GM21447 (cell line): ENCODE results near the gene BRD3OS.

Experiments
- ATAC-seq: cut with Tn5 transposase; IDR thresholded peaks from one replicate; pipeline ENCODE4 v1.9.1; 2021; ENCODE audit not compliant: unreplicated experiment

BRD3OS gene

DNA sequence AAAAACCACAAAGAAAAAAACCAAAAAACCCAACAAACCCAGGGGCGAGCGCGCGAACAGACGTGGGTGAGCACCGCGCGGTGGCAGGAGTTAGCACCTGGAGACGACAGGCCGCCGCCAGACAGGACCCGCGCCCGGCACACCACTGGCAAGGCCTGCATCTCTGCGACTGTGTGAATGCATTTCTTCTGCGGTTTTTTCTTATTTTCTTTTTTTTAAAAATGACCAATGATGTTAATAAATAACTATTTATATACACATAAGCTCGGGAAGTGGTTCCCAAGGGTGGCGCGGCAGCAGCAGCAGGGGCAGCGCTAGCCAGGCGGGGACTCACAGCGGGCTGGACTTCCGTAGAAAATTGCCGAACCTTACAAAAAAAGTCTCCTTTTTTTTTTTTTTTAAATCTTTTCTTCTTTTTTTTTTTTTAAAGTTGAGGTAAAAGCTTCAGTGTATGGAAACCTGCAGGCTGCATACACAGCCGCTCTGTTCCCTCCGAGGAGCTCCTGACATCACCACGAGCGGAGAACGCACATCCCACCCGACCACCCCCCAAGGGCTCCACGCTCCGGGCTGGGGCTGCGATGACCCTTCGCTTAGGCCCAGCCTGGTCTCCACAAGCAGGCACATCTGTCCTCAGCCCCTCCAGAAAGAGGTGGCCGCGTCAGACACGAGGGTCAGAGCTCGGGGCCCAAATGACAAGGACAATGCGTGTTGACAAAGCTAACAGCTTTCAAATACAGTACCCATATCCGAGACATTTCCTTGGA lies 7.4 kb downstream of the BRD3OS start:
- ATAC-seq, result no peak

DNA sequence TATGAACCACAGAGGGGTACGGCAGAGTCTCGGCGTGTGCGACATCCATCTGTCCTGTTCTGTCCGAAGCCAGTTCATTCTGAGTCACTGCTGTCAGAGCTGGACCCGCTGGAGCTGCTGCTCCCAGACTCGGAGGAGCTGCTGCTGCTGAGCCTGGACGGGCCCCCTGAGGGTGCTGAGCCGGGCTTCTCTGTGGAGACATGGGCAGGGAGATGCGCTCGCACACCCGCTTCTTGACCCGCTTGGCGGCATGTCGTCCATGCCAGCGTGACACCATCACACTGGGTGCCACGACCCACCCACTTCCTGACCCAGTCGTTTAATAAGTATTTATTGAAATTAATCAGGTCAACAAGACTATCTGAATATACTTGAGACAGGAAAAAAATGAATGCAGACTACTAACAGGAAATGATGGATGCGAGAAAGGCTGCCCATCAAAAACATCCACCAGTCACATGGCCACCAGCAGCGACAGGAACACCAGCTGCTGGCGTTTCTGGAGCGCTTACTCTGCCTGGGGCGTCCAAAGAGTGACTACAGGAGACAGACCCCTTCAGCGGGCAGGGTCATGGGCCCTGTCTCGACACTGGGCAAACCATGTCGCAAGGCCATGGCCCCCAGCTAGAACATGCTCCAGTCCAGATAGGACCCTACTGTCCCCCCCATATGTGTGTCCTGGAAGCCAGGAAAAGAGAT lies 8.4 kb downstream of the BRD3OS start:
- no peak for ATAC-seq

DNA sequence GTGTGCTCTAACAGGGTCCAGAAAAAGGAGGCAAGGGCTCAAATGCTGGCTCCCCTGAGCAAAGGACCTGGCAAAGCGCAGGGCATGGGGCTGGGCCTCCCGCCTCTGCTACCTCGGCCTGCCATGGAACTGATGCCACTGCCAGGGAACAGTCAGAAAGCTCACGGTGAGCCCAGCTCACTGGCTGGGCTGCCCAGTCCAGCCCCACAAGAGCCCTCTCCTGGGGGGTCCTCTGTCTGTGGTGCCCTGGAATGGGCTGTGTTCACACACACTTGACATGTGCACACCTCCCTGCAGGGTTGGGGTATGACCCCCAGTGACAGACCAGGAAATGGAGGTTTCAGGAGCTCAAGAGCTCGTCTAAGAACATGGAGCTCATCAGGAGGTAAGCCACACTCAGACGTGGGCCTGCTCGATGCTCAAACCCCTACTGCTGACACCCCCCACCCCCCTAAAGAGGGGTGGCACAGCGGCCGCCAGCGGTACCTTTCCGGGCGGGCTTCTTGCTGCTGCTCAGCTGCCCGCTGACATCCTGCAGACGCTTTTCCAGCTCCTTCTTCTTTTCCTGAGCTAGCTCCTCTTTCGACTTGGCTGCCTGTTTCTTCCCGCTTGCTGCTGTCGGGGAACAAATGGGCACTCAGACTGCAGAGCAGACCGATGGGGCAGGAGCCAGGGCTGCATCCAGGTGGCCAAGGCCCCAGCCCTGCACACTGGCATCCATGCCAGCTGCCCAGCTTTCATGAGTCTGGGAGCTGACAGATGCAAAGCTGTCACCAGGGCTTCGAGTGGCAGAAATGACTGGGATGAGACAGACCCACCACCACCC lies 9.1 kb downstream of the BRD3OS start:
- ATAC-seq, result no peak

DNA sequence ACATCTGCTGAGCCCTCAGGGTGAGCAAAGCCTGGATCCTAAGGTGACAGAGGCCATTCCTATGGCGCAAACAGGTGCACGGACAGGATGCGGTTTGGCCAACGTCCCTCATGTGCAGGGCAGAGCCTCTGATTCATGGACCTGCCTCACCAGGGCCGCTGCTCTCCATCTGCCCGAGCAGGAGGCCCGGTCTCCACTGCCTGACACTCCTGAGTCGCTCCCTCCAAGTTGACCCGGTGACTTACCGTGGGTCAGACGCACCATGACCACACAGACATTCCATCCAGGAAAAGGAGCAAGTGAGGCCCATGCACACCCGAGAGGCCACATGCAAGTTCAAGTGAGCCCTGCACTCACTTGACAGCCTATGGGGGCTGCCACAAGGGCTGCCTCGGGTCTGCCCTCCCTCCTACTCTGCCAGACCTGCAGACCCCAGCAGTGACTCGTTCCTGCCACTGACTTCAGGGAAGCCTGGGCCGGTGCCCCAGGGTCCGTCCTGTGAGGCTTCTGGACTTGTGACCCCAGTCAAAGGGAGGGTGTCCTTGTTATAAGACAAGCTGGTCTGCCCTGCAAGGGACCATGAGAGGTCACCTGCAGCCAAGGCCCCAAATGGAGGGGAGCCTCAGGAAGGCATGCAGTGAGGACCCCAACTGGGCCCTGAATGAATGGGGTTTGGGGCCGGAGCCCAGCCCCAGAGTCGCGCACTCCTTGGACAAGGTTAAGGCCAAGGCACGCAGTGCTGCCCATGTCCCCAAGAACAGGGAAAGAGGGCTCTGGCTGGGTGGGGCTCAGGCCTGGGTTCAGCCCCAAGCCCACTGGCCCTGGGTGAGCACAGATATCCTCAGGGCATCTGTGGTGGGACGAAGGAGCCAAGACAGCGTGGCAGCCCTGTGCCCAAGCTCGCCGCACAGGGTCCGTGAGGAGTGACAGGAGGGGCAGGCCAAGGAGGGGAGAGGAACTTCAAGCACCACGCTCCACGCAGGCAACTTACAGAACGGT lies 10.1 kb downstream of the BRD3OS start:
- ATAC-seq, result no peak

DNA sequence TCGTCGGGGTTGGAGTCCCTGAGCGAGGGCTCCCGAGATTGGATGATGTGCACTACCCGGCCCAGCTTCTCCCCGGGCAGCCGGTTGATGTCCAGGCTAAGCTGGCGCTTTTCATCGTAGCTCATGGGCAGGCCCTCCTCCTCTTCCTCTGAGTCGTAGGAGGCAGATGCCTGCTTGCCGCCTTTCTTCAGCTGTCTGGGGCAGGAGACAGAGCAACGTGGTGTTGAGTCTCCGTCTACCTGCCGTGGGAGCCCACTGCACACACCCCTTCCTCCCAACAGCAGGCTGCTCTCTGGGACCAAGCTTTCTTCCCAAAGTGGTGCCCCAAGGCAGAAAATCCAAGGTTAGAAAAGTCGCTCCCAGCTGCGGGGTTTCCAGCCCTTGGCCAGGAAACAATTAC lies 10.8 kb downstream of the BRD3OS start:
- no peak for ATAC-seq

DNA sequence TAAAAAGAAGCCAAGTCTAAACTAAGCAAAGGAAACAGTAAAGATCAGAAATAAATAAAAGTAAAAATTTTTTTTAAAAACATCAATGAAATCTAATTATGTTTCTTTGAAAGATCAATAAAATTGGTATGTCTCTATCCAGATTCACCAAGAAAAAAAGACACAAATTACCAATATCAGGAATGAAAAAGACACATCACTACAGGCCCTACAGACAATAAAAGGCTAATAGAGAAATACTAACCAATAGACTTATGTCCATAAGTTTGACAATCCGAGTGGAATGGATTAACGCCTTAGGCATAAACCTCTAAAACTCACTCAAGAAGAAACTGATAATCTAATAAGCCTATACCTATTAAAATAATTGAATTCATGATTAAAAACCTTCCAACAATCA lies 12.4 kb downstream of the BRD3OS start:
- no peak for ATAC-seq

DNA sequence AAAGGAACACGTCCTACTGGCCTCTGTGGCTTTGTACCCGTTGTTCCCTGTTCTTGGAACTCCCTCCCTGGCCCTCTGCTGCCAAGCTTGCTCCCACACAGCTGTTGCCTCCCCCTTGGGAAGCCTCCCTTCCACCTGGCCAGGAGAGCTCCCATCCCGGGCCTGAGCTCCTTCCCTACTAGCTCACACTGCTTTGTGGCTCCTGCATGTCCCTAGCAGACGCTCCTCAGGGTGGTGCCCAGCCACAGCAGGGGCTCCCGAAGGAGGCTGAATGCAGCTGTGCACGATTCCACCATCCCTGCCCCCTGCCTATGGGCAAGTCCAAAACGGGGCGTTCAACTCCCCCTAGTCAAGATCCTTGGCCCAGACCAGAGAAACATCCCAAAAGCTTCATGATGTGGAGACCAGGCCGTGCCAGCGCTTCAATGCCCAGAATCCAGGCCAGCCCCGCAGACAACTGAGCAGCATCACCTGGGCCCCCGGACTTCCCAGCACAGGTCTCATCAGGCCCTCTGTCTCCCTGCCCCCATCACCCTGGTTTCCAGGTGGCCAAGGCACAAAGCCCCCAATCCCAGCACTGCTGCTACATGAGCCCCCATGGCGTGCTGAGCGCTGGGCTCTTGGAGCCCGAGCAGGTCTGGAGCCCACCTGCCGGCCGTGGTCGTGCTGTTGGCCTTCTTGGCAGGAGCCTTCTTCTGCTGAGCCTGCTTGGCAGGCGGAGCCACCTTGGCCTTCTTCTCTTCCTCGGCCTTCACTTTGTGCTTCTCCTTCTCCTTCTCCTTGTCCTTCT lies 14.3 kb downstream of the BRD3OS start:
- no peak for ATAC-seq

DNA sequence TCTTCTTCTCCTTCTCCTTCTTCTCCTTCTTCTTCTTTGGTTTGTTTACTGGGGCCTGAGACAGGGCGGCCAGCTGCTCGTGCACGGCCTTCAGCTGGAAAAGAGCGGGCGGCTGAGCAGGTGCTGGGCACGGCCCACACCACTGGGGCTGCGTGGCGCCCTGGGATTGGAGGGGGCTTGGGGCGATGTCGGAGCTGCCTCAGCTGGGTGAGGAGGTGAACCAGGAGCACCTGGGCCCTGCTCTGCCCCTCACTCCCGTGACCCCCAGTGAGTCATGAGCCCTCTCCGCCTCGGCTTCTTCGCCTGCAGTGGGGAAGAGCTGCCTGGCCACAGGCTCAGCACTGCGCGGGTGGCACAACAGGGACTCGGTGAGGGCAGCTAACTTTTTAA lies 14.9 kb downstream of the BRD3OS start:
- no peak for ATAC-seq

DNA sequence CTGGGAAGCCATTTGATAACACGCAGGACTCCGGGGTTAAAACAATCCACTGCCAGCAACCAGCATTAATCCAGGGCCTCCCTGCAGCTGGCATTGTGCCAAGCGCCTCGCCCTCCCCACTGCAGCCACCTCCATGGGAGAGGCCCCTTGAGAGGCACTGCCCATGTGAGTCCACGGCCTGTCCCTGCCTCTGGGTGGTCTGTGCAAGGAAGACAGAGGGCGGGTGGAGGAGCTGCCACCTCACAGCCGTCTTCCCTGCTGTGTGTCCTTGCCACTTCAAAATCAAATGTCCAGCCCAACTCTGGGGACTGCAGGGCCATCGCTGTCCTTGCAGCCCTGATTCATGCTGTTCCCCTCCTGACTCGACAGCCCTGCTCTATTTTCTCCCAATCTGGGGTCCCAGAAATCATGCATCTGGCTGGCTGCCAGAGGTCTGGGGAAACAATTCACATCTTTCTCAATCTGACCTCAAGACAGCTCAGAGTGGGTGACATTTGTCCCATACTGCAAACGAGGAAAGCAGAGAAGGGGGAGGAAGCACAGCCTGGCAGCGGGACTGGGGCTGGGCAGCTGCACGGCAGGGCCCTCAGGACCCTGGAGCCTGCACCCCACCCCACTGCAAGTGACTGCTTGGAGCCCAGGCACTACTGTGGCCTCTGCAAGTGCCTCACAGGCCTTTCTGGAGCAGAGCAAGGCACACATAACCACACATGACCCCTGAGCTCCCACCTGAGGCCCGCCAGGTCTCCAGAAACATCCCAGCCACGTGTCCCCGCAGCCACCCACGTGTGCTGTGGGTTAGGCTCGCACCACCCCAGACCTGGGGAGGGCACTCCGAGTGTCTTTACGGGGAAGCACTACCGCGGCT lies 15.7 kb downstream of the BRD3OS start:
- no peak for ATAC-seq

DNA sequence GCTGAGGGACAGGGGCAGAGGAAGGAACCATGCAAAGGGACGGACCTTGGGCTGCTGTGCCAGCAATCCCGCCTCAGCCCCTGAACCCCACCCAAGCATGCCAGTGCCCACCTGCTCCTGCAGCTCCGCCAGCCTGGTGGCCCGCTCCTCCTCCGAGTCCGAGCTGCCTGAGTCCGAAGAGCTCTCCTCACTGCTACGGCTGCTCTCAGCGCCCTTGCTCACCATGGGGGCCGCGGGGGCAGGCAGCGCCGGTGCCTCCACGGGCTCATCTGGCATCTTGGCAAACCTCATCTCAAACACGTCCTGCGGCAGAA lies 16.3 kb downstream of the BRD3OS start:
- no peak for ATAC-seq

DNA sequence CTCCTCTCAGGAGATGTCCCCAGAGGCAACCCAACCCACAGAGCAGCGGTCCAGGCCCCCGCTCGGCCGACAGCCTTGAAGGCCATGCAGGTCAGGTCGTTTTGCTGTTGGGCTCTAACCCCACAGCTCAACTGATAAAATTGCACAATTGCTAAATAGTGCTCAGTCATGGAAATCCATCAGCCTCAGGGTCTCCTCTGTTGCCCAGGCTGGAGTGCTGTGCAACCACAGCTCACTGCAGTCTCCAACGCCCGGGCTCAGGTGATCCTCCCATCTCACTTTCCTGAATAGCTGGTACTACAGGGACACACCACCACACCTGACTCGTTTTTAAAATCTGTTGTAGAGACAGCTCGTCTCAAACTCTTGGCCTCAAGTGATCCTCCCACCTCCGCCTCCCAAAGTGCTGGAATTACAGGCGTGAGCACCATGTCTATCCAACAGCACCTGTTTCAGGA lies 18.3 kb downstream of the BRD3OS start:
- no peak for ATAC-seq

DNA sequence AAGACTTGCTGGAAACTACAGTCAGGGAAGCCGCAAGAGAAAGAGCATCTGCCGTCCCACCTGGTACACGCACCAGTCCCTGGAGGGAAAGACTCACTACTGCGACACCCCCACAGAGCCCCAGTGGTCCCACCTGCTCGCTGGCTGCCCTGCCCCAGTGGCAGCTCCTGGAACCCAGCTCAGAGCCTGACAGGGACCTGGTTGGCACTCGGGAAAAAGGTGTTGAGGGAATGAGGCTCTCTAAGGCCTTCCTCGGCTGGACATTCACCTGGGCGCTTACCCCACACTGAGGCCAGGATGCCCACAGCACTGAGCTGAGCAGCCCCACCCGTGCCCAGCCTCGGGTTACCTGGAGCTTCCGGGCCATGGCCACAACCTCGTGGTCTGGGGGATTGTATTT lies 19.7 kb downstream of the BRD3OS start:
- ATAC-seq, result no peak

DNA sequence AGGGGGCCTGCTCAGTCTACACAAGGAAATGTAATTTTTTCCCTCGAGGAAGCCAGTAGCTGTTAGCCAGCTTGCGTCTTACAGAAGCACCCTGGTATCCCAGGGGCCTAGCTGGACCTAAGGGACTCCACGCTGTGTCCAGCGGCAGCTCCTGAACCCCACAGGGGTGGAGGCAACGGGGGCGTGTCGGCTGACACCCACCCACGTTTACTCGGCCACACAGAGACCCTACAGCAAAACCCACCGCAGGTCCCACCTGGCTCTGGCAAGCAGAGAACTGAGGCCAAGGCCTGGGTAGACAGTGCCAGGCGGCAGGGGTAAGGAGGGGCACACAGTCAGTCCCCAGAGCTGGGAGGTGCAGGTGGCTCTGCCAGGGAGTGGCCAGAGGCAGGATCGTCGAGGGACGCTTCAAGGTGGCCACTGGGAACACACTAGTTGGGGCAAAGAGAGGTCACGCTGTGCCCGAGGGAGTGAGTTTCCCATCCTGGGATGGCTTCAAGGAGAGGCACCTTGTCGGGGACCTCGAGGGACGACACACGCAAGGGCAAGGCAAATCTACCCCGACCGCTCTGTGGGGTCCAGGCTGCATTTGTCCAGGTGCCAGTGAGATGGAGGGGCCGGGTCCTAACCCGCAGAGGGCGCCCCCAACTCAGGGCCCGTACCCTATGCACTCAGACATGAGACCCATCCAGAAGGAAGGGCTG lies 20.7 kb downstream of the BRD3OS start:
- no peak for ATAC-seq

DNA sequence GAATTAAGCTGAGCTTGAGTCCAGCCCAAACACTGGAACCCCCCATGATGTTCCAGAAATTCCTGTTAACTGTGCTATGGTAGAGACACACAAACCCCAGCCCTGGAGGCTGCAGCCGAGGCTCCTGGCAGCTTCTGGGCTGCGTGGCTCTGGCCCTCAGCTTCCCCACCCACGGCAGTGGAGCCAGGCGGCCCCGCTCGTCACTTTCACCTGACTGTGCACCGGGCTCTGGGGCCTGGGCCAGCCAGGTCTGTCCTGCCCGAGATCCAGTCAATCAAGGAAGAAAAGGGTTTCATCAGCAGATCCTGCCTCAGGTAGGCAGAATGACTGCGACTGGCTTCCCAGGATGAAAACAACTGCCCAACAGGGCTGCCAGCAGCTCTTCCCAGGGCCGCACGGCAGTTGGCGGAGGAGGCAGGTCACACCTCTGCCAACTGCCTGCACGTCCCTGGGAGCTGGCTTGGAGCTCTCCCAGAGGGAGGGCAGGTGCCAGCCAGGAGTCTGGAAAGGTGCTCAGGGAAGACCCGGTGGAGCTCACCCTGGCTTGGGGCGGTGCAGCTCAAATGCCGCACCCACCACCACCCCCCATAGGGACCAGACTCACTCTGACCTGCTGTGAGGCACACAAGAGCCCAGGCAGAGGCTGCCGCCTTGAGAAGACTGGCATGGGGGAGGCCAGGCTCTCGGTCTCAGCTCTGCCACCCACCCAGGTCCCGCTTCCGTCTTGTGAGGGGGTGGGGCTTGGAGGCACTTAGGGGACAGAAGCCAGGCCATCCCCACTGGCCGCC lies 21.8 kb downstream of the BRD3OS start:
- ATAC-seq, result no peak

DNA sequence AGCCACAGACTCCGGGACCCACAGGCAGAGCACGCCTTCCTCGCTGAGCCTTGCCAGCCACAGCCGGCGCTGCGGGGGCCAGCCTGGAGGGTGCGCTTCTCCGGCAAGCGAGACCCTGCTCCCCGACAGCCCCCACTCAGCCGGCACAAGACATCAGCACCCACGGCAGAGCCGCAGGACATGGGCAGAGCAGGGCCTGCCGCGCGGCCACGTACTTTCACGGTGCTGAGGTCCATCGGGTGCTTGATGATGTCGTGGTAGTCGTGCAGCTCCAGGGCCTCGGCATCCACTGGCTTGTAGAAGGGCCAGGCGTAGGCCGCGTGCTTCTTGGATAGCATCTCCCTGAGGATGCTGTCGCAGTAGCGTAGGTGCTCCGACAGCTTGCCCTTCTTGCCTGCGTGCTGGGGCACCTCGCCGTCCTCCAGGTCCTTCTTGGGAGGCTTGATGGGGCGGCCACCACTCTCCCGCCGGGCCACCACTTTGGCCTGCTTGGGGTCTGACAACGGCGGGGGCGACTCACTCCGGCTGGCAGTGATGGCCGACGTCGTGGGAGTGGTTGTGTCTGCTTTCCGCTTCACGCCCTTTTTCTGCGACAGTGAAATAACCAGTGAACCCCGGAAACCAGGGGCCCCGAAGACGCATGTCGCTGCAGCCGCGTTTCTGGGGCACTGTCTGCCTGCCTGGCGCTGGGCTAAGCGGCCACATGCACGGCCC lies 22.7 kb downstream of the BRD3OS start:
- ATAC-seq, result no peak

DNA sequence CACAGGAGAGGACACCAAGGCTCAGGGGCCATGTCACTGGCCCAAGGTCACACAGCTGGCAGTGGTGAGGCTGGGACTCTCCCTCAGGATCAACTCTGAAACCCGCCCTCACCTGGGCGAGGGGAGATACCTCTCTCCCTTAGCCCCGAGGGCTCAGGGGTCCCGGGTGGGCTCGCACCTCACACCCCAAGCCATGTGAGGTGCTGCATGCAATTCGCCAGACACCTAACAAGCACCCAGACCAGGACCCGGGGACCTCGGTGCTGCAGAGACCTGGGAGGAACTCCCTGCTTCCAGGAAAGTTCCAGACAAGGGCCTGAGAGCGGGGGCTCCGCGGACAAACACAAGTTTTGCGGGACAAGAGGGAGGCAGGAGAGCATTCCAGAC lies 23.3 kb downstream of the BRD3OS start:
- no peak for ATAC-seq

DNA sequence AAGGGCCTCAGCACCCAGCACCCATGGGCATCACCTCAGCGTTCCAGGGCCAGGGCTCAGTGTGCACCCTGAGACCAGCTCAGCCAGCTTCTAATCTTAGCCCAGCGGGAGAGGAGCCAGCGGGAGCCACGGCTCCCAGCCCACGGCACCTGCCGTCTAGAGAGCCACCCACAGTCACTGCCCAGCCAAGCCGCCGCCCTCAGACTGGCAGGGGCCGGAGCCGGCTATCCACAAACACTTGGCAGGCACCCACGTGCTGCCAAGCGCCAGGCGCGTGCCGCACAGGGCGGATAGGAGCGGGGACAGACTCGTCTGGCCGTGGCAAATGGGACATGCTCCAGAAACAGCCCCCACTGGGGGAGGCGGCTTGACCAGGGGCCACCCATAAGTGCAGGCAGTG lies 24.0 kb downstream of the BRD3OS start:
- no peak for ATAC-seq
